K562 (cell line): Measurements from ENCODE around the gene ZNF334. TPM values are rescaled to one million over a fixed set of nuclear protein-coding genes. Genes with fewer than 3 reads are reported as not detected.
A peak's percentile ranks its signal among the peaks of the same experiment; 100 is the strongest.

ENCODE experiments used
- ATAC-seq: fragments of 200-7000 bp; cut with Tn5 transposase; 3 replicates; pipeline ENCODE4 v1.9.1; 2020; ENCODE audit warnings: moderate library complexity
- BruUV-seq: library from RNA; stranded (reverse); fragments of 400-500 nt; replicated peaks from 2 replicates; lab custom pipeline; 2021; lab: Mats Ljungman, UMichigan
- CTCF ChIA-PET: fragments of 300-600 bp; formaldehyde crosslinking; extraction: SDS; loops from one replicate; lab custom pipeline; 2021; ENCODE audit warnings: low intra/inter-chr PET ratio; lab: Yijun Ruan, JAX
- POLR2A ChIA-PET: fragments of 300-600, 350-650 bp; sonication (Branson Sonifier 250); formaldehyde crosslinking; extraction: SDS; loops from one replicate; lab custom pipeline; 2021; ENCODE audit warnings: antibody characterized with exemption, inconsistent platforms; lab: Yijun Ruan, JAX
- DNase-seq, 4 experiments: peaks; one replicate each; pipeline versions ENCODE4 v3.0.0 to v3.0.0-alpha.2; 2011 to 2018; ENCODE audit warnings: low spot score in 3 of 4, mixed read lengths in 3 of 4; ENCODE audit errors: extremely low read depth in 1 of 4
- FAIRE-seq: peaks from 2 replicates; lab custom pipeline; 2011; peaks lifted over from hg19 to GRCh38; lab: Jason Lieb, UNC
- H2AFZ ChIP-seq: 2 replicates; pipeline ENCODE4 v1.6.0; 2011; ENCODE audit warnings: low read depth, low read length, control low read depth, inconsistent platforms
- H3K27ac ChIP-seq: fragments of 200-600 bp; 3 replicates; pipeline ENCODE4 v1.8.0; 2011; ENCODE audit warnings: low read depth, mild to moderate bottlenecking, control low read depth, inconsistent platforms, low read length, moderate library complexity, mixed read lengths; ENCODE audit errors: extremely low read depth
- H3K27me3 ChIP-seq, 2 experiments: fragments of 300-600 bp in 1 of 2; 2 replicates in 1 of 2; 3 replicates in 1 of 2; pipeline versions ENCODE4 v1.6.0 to v1.8.0; 2011; ENCODE audit warnings: inconsistent platforms in 2 of 2, low read length in 2 of 2, mild to moderate bottlenecking in 1 of 2, mixed read lengths in 1 of 2, moderate library complexity in 1 of 2; ENCODE audit not compliant: control insufficient read depth in 2 of 2, insufficient read depth in 2 of 2
- H3K36me3 ChIP-seq: fragments of 300-600 bp; 3 replicates; pipeline ENCODE4 v1.8.0; 2011; ENCODE audit warnings: mild to moderate bottlenecking, low read length, inconsistent platforms; ENCODE audit not compliant: control insufficient read depth, insufficient read depth
- H3K4me1 ChIP-seq, 2 experiments: fragments of 200-600 bp in 1 of 2; replicated peaks in 1 of 2; 2 replicates in 1 of 2; 3 replicates in 1 of 2; pipeline versions ENCODE4 v1.5.1 to v1.8.0; 2011; ENCODE audit warnings: inconsistent platforms in 2 of 2, low read length in 2 of 2, mild to moderate bottlenecking in 1 of 2, mixed read lengths in 1 of 2, moderate library complexity in 1 of 2; ENCODE audit not compliant: control insufficient read depth in 2 of 2, insufficient read depth in 2 of 2
- H3K4me2 ChIP-seq: 2 replicates; pipeline ENCODE4 v1.6.1; 2011; ENCODE audit warnings: low read length, control low read depth, inconsistent platforms, mixed read lengths; ENCODE audit not compliant: insufficient read depth
- H3K4me3 ChIP-seq: fragments of 200-600 bp; sonication (generic), shearing (Covaris generic); 2 replicates; pipeline ENCODE4 v1.5.1; 2016; ENCODE audit warnings: control low read depth, inconsistent platforms
- H3K79me2 ChIP-seq: fragments of 200-600 bp; 3 replicates; pipeline ENCODE4 v1.8.0; 2011; ENCODE audit warnings: low read length, inconsistent platforms; ENCODE audit not compliant: control insufficient read depth, insufficient read depth
- H3K9ac ChIP-seq, 2 experiments: 2 replicates each; pipeline versions ENCODE4 v1.6.0 to v1.6.1; 2011; ENCODE audit warnings: low read depth in 2 of 2, low read length in 2 of 2, control low read depth in 1 of 2, inconsistent platforms in 1 of 2, mild to moderate bottlenecking in 1 of 2, mixed read lengths in 1 of 2; ENCODE audit not compliant: insufficient read depth in 1 of 2
- H3K9me1 ChIP-seq: one replicate; pipeline ENCODE4 v1.6.0; 2011; ENCODE audit warnings: inconsistent platforms, mild to moderate bottlenecking, low read length, moderate library complexity; ENCODE audit not compliant: control insufficient read depth, insufficient read depth
- H3K9me3 ChIP-seq: replicated peaks from 2 replicates; pipeline ENCODE4 v1.5.1; 2011; ENCODE audit warnings: low read depth, low read length, inconsistent platforms; ENCODE audit not compliant: control insufficient read depth, insufficient read depth
- H4K20me1 ChIP-seq: replicated peaks from 2 replicates; pipeline ENCODE4 v1.6.1; 2011; ENCODE audit warnings: low read length, inconsistent platforms, mixed read lengths; ENCODE audit not compliant: control insufficient read depth, insufficient read depth
- ATF1 ChIP-seq, 2 experiments: fragments of 450-650 bp in 1 of 2; IDR thresholded peaks; 2 replicates each; pipeline ENCODE4 v1.6.1; 2016; ENCODE audit warnings: missing compliant biosample characterization in 1 of 2, missing genetic modification characterization in 1 of 2
- ELF2 ChIP-seq: fragments of 250-450 bp; sonication (Bioruptor Pico); IDR thresholded peaks from 2 replicates; pipeline ENCODE4 v1.5.0; 2021; ENCODE audit warnings: mild to moderate bottlenecking
- ETV6 ChIP-seq, 3 experiments: fragments of 150-350 bp in 1 of 3; sonication (generic) in 1 of 3; formaldehyde crosslinking in 1 of 3; IDR thresholded peaks; 2 replicates each; pipeline versions ENCODE4 v1.6.1 to v1.8.0; 2014 to 2022; ENCODE audit warnings: borderline replicate concordance in 2 of 3, low read depth in 2 of 3, antibody characterized with exemption in 1 of 3, low read length in 1 of 3, mild to moderate bottlenecking in 1 of 3, missing genetic modification reagents in 1 of 3
- FOXA1 ChIP-seq: fragments of 450-650 bp; IDR thresholded peaks from 2 replicates; pipeline ENCODE4 v1.6.1; 2016; ENCODE audit warnings: mild to moderate bottlenecking, borderline replicate concordance
- FOXA3 ChIP-seq, 2 experiments: fragments of 450-650 bp in 1 of 2; sonication (generic) in 1 of 2; formaldehyde crosslinking; IDR thresholded peaks in 1 of 2; conservative IDR thresholded peaks in 1 of 2; 2 replicates each; pipeline versions ENCODE4 v1.4.0 to v1.8.0; 2020 to 2022; ENCODE audit warnings: mild to moderate bottlenecking in 2 of 2, missing genetic modification reagents in 1 of 2
- TBP ChIP-seq: optimal IDR thresholded peaks from 2 replicates; pipeline ENCODE3; 2011; ENCODE audit warnings: low read depth, low read length, improper control_type of control experiment
- TEAD1 ChIP-seq, 2 experiments: fragments of 450-650 bp in 1 of 2; sonication (generic) in 1 of 2; formaldehyde crosslinking; IDR thresholded peaks; 2 replicates each; pipeline versions ENCODE4 v1.4.0 to v1.8.0; 2020 to 2022; ENCODE audit warnings: mild to moderate bottlenecking in 2 of 2, missing genetic modification reagents in 1 of 2
- THRB ChIP-seq: fragments of 450-650 bp; formaldehyde crosslinking; conservative IDR thresholded peaks from 2 replicates; pipeline ENCODE4 v1.4.0; 2022; ENCODE audit warnings: mild to moderate bottlenecking, missing genetic modification characterization
- XRCC5 ChIP-seq: fragments of 200-400 bp; formaldehyde crosslinking; IDR thresholded peaks from 2 replicates; pipeline ENCODE4 v1.6.1; 2017; ENCODE audit warnings: low read depth, mild to moderate bottlenecking, low read length
- WGBS: fragments of 100-300 bp; shearing (Covaris generic); methylation state at CpG from one replicate; pipeline ENCODE4 v1.1.6; 2016; ENCODE audit warnings: low coverage, mixed read lengths; ENCODE audit not compliant: insufficient coverage; ENCODE audit errors: missing lambda C conversion rate; 5-methylcytosine and 5-hydroxymethylcytosine counted together
- in situ Hi-C: fragments of 300-500 bp; cut with MboI; formaldehyde crosslinking; loops from 4 replicates; pipeline ENCODE4 v1.15.0; 2018; ENCODE audit warnings: inconsistent platforms, mixed read lengths
- intact Hi-C: fragments of 100-400 bp; cut with micrococcal nuclease; formaldehyde crosslinking; loops from 2 replicates; pipeline ENCODE4 v1.14.2; 2022
- polyA plus RNA-seq, 8 experiments: library from polyadenylated mRNA; depleted of rRNA in 4 of 8; stranded (reverse) in 5 of 8; unstranded in 3 of 8; fragments of >200 nt; fragmentation: Nextera tagmentation in 2 of 8; fragmentation: Illumina TruSeq in 1 of 8; extraction: Ambion mirVana in 2 of 8; extraction: Trizol in 1 of 8; gene quantifications; 2 replicates each; pipeline versions ENCODE4 v1.2.1 to v1.2.3, GENCODE V29; 2011 to 2014; ENCODE audit warnings: inconsistent platforms in 1 of 8, missing spikeins in 1 of 8
- total RNA-seq, 7 experiments: library from RNA; depleted of rRNA in 6 of 7; stranded (reverse); fragments of >200 nt in 6 of 7; fragmentation: Illumina TruSeq in 2 of 7; extraction: Trizol in 2 of 7; gene quantifications; 2 replicates each; pipeline versions ENCODE4 v1.2.1 to v1.2.3, GENCODE V29; 2011 to 2021; ENCODE audit warnings: low replicate concordance in 1 of 7
- TF ChIP-seq, protein P1 (sequence below): sonication (generic); formaldehyde crosslinking; IDR thresholded peaks from 2 replicates; pipeline ENCODE4 v1.8.0; 2022; ENCODE audit warnings: mild to moderate bottlenecking, missing genetic modification reagents
- TF ChIP-seq, protein P2 (sequence below), 3 experiments: fragments of 200-800 bp in 1 of 3; fragments of 250-450 bp in 1 of 3; fragments of 450-650 bp in 1 of 3; sonication (Bioruptor Pico) in 1 of 3; sonication (Bioruptor generic) in 1 of 3; formaldehyde crosslinking in 1 of 3; IDR thresholded peaks; 2 replicates each; pipeline versions ENCODE4 v1.6.1 to v1.8.0; 2016 to 2022; ENCODE audit warnings: mild to moderate bottlenecking in 2 of 3, missing genetic modification characterization in 2 of 3, missing compliant biosample characterization in 1 of 3, moderate library complexity in 1 of 3

The ZNF334 gene
- total and polyA plus RNA-seq, 9 of the 15 experiments (the other 6 are each of a cell fraction or from before 2014, with no cell fraction given), result 0.06 to 0.27 (median 0.21) TPM; not detected in 1

DNA sequence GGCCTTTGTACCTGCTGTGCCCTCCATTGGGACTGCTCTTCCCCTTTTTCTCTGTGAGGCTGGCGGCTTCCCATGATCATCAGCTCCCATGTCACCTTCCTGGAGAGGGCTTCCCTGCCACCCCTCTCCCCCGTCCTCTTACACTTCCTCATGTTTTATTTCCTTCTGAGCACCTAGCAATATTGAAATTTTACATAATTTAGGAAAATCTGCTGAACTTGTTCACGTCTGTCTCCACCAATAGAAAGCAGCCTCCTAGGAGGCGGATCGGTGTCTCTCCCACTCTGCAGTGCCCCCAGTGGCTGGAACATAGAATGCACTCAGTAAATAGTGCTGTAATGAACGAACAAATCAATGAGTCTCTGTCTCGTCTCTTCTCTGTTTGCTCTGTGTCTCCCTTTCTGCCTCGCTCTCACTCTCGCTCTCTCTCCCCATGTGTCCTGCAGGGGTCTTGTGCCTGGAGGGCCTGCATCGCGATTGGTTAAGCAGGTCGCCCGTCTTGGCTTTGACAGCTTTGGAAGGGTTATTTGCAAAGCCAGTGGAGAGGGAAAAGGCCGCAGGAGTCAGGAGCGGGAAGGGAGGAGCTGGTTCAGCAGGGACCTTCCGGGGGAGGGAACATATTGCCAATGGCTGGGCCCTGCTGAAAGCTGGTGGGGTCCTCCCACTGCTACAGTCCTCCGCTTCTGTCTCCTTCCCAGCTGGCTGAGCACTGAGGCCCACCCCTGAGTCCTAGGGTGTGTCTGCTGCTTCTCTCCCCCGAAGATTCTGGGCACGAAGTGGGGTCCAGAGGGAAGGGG, 49.2 kb upstream of the ZNF334 start:
- intact Hi-C loops (loop anchor here (5.0 to 10.0 kb wide), 2 partner anchors 82 to 135 kb away; no protein-coding TSS in a partner anchor), in situ Hi-C loops (no loop called here)
- Histone ChIP-seq H3K4me2 (peak overlapping the region; percentile 70), H3K9me3 (no peaks in the 10 kb centered on the region), H3K9me1 (no peaks in the 10 kb centered on the region), H3K27me3 (peaks cover 0 to under 1% of the 10 kb centered on the region in 2 experiments; a peak in 1 of 5 replicates), H3K36me3 (no peaks in the 10 kb centered on the region), H2AFZ (peak overlapping the region; percentile 94), H3K79me2 (no peaks in the 10 kb centered on the region), H3K27ac (no peak overlapping the region; the same call in 2 of the 3 replicates), H3K4me3 (peak overlapping the region; percentile 9; the same call in 1 of the 2 replicates), H3K9ac (peak overlapping the region; percentile 16 to 87; a peak in 3 of 4 replicates), H4K20me1 (no peaks in the 10 kb centered on the region), H3K4me1 (peaks cover 19 to 31% of the 10 kb centered on the region in 2 experiments)
- peak; percentile 81 to 88 (median 88) for DNase-seq
- ChIA-PET POLR2A (interaction anchor here (0.5 to 1.5 kb wide), 4 partner anchors 11 to 129 kb away, joined by 3 to 6 read pairs (median 4); partner anchors contain the start of gene OCSTAMP), CTCF (interaction anchor here (0.6 to 1.5 kb wide), 3 partner anchors 117 to 137 kb away, joined by 3 to 4 read pairs (median 3); no protein-coding TSS in a partner anchor)
- peak; percentile 92 for ATAC-seq
- 10% methylated on average over 17 of the region's 19 CpGs for WGBS
- peak; percentile 95 for FAIRE-seq
- no TSS peak for BruUV-seq
- TF ChIP-seq, protein P1, sequence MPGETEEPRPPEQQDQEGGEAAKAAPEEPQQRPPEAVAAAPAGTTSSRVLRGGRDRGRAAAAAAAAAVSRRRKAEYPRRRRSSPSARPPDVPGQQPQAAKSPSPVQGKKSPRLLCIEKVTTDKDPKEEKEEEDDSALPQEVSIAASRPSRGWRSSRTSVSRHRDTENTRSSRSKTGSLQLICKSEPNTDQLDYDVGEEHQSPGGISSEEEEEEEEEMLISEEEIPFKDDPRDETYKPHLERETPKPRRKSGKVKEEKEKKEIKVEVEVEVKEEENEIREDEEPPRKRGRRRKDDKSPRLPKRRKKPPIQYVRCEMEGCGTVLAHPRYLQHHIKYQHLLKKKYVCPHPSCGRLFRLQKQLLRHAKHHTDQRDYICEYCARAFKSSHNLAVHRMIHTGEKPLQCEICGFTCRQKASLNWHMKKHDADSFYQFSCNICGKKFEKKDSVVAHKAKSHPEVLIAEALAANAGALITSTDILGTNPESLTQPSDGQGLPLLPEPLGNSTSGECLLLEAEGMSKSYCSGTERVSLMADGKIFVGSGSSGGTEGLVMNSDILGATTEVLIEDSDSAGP (CRISPR knock-in tag), result no peak
- TF ChIP-seq, protein P2, sequence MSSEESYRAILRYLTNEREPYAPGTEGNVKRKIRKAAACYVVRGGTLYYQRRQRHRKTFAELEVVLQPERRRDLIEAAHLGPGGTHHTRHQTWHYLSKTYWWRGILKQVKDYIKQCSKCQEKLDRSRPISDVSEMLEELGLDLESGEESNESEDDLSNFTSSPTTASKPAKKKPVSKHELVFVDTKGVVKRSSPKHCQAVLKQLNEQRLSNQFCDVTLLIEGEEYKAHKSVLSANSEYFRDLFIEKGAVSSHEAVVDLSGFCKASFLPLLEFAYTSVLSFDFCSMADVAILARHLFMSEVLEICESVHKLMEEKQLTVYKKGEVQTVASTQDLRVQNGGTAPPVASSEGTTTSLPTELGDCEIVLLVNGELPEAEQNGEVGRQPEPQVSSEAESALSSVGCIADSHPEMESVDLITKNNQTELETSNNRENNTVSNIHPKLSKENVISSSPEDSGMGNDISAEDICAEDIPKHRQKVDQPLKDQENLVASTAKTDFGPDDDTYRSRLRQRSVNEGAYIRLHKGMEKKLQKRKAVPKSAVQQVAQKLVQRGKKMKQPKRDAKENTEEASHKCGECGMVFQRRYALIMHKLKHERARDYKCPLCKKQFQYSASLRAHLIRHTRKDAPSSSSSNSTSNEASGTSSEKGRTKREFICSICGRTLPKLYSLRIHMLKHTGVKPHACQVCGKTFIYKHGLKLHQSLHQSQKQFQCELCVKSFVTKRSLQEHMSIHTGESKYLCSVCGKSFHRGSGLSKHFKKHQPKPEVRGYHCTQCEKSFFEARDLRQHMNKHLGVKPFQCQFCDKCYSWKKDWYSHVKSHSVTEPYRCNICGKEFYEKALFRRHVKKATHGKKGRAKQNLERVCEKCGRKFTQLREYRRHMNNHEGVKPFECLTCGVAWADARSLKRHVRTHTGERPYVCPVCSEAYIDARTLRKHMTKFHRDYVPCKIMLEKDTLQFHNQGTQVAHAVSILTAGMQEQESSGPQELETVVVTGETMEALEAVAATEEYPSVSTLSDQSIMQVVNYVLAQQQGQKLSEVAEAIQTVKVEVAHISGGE (CRISPR knock-in tag; IDR thresholded peaks at IDR 0.05), result 0 out of 6 replicates have a peak, but pooled peaks of 1 of the 3 experiments have one; percentile 39
- peak; percentile 86 for TF ChIP-seq FOXA3 (CRISPR knock-in tag; conservative IDR thresholded peaks at IDR 0.05 in 1 of 2, IDR thresholded peaks at IDR 0.05 in 1 of 2)
- no peak for TF ChIP-seq ATF1 (CRISPR knock-in tag; IDR thresholded peaks at IDR 0.05)
- peak; percentile 14; the same call in 1 of the 2 replicates for TF ChIP-seq ATF1 (tag; IDR thresholded peaks at IDR 0.05)
- no peak for TF ChIP-seq THRB (CRISPR knock-in tag)
- peak; percentile 40; the same call in 1 of the 2 replicates for TF ChIP-seq FOXA1
- TF ChIP-seq TBP, result peak; percentile 30
- 0 out of 2 replicates have a peak, but pooled peaks have one; percentile 52 for TF ChIP-seq XRCC5
- TF ChIP-seq TEAD1 (CRISPR knock-in tag; IDR thresholded peaks at IDR 0.05), result 0 out of 4 replicates have a peak, but pooled peaks of 1 of the 2 experiments have one; percentile 27
- TF ChIP-seq ELF2 (CRISPR knock-in tag), result no peak
- TF ChIP-seq ETV6 (IDR thresholded peaks at IDR 0.05; ENCODE audit: borderline replicate concordance in 1 of 2, low read depth in 2 of 2, low read length in 1 of 2), result no peak
- TF ChIP-seq ETV6 (CRISPR knock-in tag; IDR thresholded peaks at IDR 0.05; ENCODE audit: borderline replicate concordance), result no peak
